Hippocampal formation (tissue), 2 donors: ENCODE results near the gene EEF1B2.
"Not testable (repeated sequence)": the region's sequence is repeated elsewhere in the genome, so short reads cannot be mapped to it uniquely, and the experiment has no call there.

Experiments used
- DNase-seq, 2 donors: peaks; one replicate each; lab custom pipeline; 2025; lab: John Stamatoyannopoulos, UW

The EEF1B2 gene

DNA sequence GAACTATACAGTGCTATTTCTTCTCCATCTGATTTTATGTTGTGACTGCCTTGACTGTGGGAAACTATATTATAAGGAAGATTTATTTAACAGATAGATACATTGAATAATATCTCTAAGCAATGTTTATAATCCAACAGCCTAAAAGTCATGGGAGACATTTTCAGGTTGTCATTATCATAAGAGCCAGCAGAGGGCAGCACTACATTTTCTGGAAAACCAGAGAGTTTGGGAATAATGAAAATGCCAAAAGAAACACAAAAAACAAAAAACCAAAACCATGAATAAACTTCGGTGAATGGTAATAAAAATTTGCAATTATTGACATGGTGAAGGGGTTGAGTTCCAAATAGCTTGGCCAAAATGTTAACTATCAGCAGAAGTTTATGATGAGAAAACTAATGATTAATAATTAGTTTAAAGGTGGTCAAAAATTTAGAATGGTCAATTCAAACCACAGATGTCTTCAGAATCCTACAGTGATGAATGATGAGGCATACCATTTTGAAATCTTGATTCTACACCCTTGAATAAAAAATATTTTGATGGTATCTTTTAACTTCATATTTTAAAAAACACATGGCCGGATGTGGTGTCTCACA, 4.7 kb downstream of the EEF1B2 start:
- DNase-seq: peak; percentile 9 to 29

DNA sequence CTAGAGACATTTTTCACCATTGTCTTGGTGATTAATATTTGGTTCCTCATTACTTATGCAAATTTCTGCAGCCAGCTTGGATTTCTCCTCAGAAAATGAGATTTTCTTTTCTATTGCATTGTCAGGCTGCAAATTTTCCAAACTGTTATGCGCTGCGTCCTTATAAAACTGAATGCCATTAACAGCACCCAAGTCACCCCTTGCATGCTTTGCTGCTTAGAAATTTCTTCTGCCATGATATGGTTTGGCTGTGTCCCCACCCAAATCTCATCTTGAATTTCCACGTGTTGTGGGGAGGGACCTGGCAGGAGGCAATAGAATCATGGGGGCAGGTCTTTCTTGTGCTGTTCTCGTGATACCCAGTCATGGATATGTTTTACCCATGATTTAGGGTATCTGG, 8.5 kb downstream of the EEF1B2 start:
- not testable (repeated sequence) for DNase-seq

DNA sequence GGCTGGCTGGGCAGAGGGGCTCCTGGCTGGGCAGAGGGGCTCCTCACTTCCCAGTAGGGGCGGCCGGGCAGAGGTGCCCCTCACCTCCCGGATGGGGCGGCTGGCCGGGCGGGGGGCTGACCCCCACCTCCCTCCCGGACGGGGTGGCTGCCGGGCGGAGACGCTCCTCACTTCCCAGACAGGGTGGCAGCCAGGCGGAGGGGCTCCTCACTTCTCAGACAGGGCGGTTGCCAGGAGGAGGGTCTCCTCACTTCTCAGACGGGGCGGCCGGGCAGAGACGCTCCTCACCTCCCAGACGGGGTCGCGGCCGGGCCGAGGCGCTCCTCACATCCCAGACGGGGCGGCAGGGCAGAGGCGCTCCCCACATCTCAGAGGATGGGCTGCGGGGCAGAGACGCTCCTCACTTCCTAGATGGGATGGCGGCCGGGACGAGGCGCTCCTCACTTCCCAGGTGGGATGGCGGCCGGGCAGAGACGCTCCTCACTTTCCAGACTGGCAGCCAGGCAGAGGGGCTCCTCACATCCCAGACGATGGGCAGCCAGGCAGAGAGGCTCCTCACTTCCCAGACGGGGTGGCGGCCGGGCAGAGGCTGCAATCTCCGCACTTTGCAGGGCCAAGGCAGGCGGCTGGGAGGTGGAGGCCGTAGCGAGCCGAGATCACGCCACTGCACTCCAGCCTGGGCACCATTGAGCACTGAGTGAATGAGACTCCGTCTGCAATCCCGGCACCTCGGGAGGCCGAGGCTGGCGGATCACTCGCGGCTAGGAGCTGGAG, 12.1 kb downstream of the EEF1B2 start:
- DNase-seq: not testable (repeated sequence)

DNA sequence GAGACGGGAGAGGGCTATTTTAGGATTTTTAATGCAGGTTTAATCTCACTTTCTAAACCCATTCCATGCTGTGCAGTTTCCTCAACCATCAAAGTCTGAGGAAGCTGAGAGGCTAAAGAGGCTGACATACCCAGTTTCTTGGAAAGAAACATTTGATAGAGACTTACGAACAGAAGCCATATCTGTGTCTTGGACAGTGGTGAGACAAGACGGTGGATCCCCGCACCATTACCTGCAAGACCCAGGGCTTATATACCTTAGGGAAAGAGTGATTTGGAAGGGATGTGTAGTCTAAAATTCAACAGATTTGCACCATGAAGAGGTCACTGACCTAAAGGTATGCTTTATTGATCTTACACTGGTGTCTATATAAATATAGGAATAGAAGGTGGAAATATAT, 13.5 kb downstream of the EEF1B2 start:
- no peak for DNase-seq

DNA sequence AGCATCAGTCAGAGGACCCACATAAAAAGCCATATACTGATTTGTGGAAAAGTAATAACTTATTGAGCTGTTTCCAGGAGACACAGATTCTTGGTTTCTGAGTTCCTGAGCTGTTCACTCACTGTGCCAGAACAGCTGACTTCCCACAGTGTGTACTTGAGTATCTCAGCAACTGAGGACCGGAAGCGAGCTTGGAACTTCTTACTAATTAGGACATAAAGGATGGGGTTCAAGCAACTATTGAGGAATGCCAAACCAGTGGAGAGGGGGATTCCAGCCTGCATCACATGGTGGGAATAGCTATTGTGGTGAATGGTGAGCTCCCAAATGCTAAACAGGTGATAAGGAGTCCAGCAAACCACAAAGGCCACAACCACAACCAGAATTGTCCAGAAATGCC, 16.4 kb downstream of the EEF1B2 start:
- no peak for DNase-seq

DNA sequence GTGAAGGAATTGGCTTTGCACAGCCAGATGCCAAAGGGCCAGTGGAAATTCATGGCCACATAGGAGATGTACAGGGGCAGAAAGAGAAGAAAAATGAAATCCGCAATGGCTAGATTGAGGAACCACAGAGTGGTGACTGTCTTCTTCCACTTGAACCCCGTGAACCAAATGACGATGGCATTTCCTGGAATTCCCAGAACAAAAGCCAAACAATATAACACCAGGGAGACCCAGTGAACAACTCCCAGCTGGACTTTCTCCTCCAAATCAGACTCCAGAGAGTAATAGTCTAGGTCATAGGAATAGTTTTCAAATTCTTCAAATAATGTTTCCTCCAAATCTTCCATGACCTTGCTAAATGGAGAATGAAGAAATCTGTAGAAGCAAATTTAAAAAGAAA, 17.2 kb downstream of the EEF1B2 start:
- no peak for DNase-seq

DNA sequence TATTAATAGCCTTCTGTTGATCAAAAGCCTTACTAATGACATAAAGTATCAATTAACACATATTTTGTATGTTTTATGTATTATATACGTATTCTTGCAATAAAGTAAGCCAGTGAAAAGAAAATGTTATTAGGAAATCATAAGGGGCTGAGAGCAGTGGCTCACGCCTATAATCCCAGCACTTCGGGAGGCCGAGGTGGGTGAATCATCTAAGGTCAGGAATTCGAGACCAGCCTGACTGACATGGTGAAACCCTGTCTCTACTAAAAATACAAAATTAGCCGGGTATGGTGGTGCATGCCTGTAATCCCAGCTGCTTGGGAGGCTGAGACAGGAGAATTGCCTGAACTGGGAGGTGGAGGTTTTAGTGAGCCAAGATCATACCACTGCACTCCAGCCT, 21.8 kb downstream of the EEF1B2 start:
- DNase-seq: not testable (repeated sequence)

DNA sequence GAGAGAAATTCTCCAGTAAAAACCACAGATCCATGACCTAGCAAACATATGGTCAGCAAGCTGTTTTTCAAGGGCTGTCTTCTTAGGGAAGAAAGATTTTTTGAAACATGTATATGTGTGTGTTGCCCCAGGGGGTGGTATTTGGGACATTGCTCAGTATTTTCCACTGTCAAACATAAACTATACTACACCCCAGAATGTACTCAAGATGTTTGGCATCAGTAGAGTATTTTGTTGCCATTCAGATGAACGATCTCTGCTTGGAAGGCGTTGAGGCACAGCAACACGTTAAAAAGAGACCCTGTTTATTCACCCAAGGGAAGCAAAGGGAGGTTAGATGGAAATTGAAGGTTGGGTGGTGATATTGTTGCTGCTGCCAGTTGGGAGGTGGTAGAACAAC, 30.0 kb downstream of the EEF1B2 start:
- DNase-seq: no peak

DNA sequence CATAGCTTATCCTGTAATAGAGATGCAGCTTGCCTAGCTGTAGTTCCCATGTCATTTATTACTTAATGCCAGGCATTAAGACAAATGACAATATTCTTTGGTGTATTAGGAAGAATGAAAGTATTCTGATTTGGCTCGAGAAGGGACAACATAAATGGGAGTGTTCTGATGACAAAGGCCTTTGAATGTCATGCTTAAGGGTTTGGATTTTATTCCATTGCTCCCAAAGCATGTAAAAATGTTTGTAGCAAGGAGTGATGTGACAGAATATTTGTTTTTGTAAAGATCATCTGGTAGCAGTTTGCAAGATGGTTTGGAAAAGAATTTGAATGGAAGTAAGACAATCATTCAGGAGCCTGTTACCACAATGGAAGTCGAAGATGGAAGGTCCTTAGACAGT, 30.4 kb downstream of the EEF1B2 start:
- no peak for DNase-seq

DNA sequence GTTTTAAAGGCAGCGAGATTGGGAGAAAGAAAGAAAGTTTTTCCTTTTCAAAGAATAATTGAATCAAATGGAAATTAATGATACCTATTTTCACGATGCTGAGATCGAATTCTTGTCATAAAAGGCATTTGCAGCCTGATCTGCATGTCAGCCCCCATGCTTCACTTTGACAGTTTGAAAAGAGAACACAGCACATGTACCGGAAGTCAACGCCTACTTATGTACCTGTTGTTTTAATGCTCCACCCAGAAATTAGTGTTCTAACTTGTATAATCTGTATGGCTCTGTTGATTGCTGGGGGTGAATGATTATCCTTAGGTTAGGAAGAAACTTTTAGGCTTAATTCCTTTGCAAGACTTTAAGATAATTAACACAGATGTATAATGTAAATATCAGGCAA, 31.0 kb downstream of the EEF1B2 start:
- no peak for DNase-seq

DNA sequence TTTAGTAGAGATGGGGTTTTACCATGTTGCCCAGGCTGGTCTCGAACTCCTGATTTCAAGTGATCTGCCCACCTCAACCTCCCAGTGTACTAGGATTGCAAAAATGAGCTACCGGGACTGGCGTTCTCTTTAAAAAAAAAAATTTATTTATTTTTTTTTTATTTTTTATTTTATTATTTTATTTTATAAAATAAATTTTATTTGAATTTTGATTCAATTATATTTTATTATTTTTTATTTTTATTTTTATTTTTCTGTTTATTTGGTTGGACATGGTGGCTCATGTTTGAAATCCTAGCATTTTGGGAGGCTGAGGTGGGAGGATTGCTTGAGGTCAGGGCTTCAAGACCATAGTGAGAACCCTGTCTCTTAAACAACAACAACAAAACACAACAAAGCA, 32.5 kb downstream of the EEF1B2 start:
- DNase-seq: no peak

DNA sequence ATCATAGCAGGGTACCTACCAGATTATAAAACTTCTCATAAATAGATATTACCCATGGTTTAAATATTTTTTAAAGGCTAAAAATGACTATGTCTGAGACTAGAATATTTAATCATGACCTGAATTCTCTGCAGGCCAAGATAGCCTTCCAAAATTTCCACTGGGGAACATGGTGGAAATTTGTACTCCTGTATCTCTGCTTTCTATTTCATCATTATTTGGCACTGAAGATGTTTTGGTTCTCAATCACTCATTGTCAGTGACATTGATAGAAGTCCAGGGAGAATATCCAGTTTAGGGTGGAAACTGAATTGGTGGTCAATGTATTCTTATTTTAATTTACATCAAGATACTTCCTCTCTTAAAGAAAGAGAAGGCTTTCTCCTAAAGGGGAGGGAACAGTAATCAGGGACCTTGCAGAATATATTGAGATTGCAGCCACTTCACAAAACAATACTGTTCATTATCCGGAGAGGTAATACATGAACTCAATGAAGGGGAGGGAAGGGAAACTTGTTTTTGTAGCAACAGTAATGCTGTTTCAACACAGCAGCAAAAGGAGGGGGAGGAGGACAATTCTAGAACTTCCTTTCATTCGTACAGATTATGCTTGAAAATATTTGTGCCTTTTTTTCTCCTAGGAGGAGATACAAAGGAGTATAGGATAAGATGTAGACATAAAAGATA, 34.1 kb downstream of the EEF1B2 start:
- DNase-seq: no peak

DNA sequence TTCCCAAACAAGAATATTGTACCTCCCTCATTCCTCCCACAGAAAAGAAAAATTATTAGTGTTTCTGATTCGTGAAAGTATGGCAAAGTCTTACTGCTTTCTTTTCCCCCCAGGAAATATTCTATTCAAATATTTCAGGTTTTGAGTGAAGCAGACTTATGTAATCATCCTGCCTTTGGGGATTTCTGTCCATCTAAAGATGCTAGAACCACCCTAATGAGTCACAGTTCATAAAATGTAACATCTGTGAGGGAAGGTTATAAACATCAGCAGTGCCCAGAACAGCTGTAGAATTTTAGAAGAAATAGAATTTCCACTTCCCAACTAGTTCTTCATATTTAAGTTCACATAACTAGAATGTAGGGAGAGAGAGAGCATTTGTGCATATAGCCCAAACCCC, 39.0 kb downstream of the EEF1B2 start:
- no peak for DNase-seq

DNA sequence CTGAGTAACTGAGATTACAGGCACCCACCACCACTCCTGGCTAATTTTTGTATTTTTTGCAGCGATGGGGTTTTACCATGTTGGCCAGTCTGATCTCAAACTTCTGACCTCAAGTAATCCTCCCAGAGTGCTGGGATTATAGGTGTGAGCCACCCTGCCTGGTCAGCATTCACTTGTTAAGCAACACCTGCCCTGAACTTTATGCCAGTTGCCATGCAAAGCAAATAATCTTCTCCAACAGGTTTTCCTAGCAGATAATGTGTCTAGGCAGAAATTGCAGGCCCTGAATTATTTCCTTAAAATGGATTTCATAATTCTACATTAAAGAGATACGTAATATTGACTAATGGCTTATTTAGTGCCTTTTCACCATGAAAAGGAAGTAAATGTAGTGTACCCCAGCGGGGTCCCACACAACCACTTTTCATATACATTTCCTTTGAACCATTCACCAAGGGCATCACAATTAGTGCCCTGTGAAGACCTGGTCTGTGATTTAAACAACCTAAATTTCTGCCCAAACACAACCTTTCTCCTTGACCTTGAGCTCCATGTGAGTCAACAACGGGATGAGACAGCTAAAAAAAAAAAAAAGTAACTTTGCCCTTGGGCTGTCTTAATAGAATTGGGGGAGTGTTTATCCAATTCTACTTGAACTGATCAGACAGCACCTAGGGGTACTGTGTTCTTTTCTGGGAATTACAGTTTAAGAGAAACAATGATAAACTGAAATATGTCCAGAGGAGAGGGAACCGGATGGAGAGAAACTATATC, 41.6 kb downstream of the EEF1B2 start:
- DNase-seq: no peak

DNA sequence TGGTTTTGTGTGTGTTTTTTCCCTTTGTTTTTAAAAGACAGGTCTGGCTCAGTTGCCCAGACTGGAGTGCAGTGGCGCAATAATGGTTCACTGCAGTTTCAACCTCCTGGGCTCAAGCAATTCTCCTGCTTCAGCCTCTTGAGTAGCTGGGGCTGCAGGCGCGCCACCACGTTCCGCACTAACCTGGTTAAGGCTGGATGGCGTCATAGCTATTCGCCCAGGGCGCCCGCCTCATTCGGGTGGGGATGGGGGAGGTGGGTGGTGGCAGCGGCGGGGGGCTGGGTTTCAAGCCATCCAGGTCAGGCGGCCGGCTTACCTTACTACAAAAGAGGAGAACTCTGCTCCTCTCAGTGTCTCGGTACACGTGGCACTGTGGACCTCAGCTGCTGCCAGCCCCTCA, 42.8 kb downstream of the EEF1B2 start:
- no peak for DNase-seq

DNA sequence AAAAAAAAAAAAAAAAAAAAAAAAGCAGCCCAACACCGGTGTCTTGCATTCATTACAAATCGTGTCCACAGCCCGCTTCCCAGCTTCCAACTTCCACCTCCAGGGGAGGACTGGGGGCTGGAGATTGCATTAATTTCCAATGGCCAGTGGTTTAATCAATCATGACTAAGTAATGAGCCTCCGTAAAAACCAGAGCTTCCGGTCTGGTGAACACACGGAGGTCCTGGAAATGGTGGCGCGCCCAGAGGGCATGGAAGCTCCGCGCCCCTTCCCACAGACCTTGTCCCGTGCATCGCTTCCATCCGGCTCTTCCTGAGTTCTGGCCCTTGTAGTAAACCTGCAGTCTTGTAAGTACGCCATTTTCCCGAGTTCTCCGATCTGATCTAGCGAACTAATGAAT, 43.6 kb downstream of the EEF1B2 start:
- no peak for DNase-seq

DNA sequence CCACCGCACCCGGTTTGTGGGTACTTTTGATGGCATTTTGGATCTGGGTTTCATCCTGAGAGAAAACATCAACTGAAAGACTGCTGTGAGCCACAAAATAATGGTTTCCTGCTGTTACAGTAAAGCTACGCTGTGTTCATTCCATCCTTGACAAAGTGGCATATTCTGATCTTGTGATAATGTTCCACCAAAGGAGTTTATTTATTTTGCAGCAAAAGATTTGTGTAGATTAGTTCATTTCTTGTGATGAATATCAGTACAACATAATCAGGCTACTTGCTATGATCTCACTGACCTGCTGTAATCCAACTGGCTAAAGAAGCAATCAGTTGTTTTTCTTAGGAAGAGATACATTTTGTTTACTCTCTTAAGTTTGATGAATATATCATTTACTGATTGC, 45.0 kb downstream of the EEF1B2 start:
- no peak for DNase-seq

DNA sequence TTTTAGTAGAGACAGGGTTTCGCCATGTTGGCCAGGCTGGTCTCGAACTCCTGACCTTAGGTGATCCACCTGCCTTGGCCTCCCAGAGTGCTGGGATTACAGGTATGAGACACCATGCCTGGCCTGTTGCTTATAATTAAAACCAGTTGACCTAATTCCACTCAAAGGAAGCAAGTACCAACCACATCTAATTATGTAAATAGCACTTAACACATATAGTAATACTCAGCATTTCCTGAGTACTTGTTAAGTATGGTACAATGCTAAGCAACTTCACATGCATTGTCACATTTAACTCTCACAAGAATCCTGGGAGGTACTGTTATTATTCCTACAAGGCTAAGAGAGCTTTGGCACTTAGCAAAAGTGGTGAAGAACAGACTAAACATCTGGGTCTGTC, 47.6 kb downstream of the EEF1B2 start:
- DNase-seq: not testable (repeated sequence)

DNA sequence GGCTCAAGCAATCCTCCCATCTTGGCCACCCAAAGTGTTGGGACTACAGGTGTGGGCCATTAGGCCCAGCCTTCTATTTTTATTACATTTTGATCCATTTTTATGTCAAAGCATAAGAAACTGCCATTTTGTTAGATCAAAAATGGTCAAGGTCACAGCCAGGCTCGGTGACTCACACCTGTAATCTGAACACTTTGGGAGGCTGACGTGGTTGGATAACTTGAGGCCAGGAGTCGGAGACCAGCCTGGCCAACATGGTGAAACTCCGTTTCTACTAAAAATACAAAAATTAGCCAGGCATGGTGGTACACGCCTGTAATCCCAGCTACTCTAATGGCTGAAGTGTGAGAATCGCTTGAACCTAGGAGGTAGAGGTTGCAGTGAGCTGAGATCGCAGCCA, 49.2 kb downstream of the EEF1B2 start:
- no peak for DNase-seq

DNA sequence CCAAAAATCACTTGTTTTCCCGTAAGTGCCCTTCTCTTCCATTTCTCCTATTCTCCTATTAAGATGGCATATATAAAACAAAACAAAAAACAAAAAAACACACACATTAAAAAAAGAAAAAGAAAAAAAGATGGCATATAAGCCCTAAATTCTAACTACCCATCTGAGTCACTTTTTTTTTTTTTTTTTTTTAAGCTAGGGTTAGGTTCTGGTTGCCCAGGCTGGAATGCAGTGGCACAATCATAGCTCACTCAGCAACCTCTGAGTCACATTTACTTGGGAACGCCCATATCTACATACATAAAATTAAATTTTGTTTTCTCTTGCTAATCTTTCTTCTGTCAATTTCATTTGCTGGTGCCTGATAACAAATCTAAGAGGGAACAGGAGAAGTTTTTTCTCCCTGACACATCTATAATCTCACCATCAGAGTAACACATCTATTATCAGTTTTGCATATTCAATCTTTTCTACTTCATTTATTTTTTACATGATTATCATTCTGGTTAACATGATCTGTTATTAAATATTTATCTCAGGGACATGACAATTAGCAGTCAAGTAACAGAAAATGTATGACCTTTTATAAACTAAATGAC, 52.1 kb downstream of the EEF1B2 start:
- DNase-seq: no peak
